GM18951 (cell line): Measurements from ENCODE around the gene MAFF.

ENCODE experiments used
- POLR2A ChIP-seq: IDR thresholded peaks from 4 replicates; pipeline ENCODE4 v1.6.1; 2011; ENCODE audit warnings: mild to moderate bottlenecking; ENCODE audit not compliant: insufficient read length, insufficient read depth; ENCODE audit errors: extremely low read depth
- in situ Hi-C: fragments of 300-500 bp; cut with MboI; formaldehyde crosslinking; loops from one replicate; pipeline ENCODE4 v1.12.0; 2022; ENCODE audit warnings: low sequenced_read_pairs, mixed read lengths, inconsistent platforms; ENCODE audit not compliant: unreplicated experiment

MAFF gene

GRCh38 chr22:38186429-38186828 lies 15.4 kb upstream of the MAFF start:
- in situ Hi-C loops: no loop called here
- TF ChIP-seq POLR2A: no peak

DNA sequence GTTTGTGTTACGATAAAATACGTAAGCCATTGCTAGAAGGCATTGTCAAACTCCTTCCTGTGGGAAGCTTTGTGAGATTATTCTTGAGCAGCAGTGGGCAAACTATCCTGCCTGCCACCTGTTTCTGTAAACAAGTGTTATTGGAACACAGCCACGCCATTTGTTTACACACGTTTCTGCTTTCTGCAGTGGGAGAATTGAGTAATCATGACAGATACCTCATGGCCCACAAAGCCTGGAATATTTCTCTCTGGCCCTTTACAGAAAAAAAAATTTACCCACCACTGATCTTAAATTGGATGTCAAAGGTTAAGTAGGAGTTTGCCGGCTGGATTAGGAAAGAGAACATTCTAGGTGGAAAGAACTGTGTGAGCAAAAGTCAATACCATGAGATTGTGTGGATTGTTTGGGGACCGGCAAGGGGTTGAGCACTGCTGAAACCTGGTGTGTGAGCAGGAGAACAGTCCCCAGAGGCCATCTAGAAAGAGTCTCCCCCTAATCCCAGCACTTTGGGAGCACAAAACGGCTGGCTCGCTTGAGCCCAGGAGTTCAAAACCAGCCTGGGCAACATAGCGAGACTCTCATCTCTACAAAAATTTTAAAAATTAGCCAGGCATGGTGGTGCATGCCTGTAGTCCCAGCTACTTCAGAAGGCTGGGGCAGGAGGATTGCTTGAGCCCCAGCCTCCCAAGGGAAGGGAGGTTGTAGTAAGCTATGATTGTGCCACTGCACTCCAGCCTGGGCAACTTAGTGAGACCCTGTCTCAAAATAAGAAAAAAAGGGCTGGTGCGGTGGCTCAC lies 14.2 kb upstream of the MAFF start:
- TF ChIP-seq POLR2A: no peak
- in situ Hi-C loops: no loop called here

- in situ Hi-C loops: no loop called here
- TF ChIP-seq POLR2A: no peak
These were observed 12.7 kb upstream of the MAFF start for GRCh38 chr22:38189104-38189503.

GRCh38 chr22:38190581-38190980 lies 11.2 kb upstream of the MAFF start:
- no peak for TF ChIP-seq POLR2A
- in situ Hi-C loops: no loop called here

DNA sequence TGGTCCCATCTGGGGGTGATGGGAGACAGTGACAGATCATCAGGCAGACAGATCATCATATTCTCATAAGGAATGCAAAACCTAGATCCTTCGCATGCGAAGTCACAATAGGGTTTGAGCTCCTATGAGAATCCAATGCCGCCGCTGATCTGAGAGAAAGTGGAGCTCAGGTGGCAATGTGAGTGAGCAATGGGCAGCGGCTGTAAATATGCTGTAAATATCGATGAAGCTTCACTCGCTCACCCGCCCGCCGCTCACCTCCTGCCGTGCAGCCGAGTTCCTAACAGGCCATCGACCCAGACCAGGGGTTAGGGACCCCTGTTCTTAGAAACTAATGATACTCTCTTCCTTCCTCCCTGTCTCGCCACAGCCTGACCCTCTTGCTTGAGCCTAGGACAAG lies 10.7 kb upstream of the MAFF start:
- TF ChIP-seq POLR2A: no peak

GRCh38 chr22:38191731-38192474 lies 9.9 kb upstream of the MAFF start:
- in situ Hi-C loops: no loop called here
- no peak for TF ChIP-seq POLR2A

More for the DNA sequence above, 10.7 kb upstream of the MAFF start:
- in situ Hi-C loops: no loop called here

GRCh38 chr22:38192475-38192863 lies 9.3 kb upstream of the MAFF start:
- in situ Hi-C loops: no loop called here

DNA sequence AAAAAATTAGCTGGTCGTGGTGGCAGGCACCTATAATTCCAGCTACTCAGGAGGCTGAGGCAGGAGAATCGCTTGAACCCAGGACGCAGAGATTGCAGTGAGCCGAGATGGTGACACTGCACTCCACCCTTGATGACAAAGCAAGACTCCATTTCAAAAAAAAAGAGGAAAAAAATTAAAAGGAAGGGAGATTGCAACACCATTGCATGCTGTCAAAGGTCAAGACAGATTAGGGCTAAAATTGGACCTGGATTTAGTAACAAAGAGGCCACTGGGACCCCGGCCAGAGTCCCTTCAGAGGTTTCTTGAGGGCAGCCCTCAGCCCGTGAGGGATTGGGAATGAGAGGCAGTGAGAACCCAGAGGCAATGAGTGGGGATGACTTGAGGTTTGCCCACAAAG lies 8.2 kb upstream of the MAFF start:
- no peak for TF ChIP-seq POLR2A
- in situ Hi-C loops: no loop called here

More at GRCh38 chr22:38192475-38192863, 9.3 kb upstream of the MAFF start:
- no peak for TF ChIP-seq POLR2A

GRCh38 chr22:38196791-38197419 lies 4.9 kb upstream of the MAFF start:
- no peak for TF ChIP-seq POLR2A
- in situ Hi-C loops: no loop called here

- in situ Hi-C loops: no loop called here
These were observed 1.8 kb upstream of the MAFF start for GRCh38 chr22:38199826-38200559.

GRCh38 chr22:38201371-38201710 lies 453 bp upstream of the MAFF start:
- in situ Hi-C loops: no loop called here
- TF ChIP-seq POLR2A: no peak

More at GRCh38 chr22:38199826-38200559, 1.8 kb upstream of the MAFF start:
- no peak for TF ChIP-seq POLR2A

DNA sequence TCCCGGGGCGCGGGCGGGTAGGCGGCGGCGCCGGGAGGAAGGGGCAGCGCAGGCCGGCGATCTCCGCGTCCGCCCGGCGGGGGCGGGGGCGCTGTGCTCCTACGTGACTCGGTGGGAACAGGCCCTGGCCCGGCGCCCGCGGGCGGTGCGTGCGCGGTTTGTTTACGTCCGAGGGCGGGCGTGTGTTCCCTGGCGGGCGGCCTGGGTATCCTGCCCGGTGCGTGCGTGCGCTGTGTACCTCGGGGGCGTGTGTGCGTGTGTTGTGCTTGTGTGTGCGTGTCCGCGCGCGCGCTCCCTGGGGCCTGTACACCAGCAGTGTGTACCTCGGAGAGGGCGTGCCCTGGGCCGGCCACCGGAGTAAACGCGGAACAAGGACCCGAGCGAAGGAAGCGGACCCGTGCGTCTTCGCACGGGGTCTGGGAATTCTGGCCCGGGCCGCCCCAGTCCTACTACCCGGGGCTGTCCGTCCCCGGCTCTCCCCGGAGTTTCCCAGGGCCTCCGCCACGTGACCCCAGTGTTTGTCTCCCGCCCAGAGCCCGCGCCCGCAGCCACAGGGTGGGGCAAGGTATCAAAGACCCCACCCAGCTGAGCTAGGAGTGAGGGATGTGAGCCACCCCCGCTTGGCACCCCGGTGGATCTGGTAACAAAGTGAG lies 769 bp downstream of the MAFF start:
- no peak for TF ChIP-seq POLR2A
- in situ Hi-C loops: no loop called here
